Activated gamma-delta T cell (primary cell): ENCODE results near the gene VAMP4.
"Not testable (repeated sequence)": the region's sequence is repeated elsewhere in the genome, so short reads cannot be mapped to it uniquely, and the experiment has no call there.

ENCODE experiments used
- DNase-seq: peaks from one replicate; lab custom pipeline; 2025; lab: John Stamatoyannopoulos, UW

VAMP4 gene

GRCh38 chr1:171695772-171696171, 46.1 kb downstream of the VAMP4 start:
- not testable (repeated sequence) for DNase-seq

- DNase-seq = not testable (repeated sequence)
Measured at GRCh38 chr1:171693541-171693940, 48.3 kb downstream of the VAMP4 start.

- no peak for DNase-seq
Measured at GRCh38 chr1:171683870-171684269, 58.0 kb downstream of the VAMP4 start.

GRCh38 chr1:171680339-171680738, 61.5 kb downstream of the VAMP4 start:
- no peak for DNase-seq

GRCh38 chr1:171676823-171677222, 65.0 kb downstream of the VAMP4 start:
- no peak for DNase-seq

GRCh38 chr1:171674431-171675405, 67.1 kb downstream of the VAMP4 start:
- DNase-seq = no peak

- no peak for DNase-seq
Measured at GRCh38 chr1:171670739-171671138, 71.1 kb downstream of the VAMP4 start.

- DNase-seq = no peak
Measured at GRCh38 chr1:171668372-171668771, 73.5 kb downstream of the VAMP4 start.

GRCh38 chr1:171666114-171666769, 75.6 kb downstream of the VAMP4 start:
- DNase-seq = no peak

- DNase-seq = no peak
Measured at GRCh38 chr1:171664976-171665375, 76.9 kb downstream of the VAMP4 start.

GRCh38 chr1:171663854-171664575, 77.8 kb downstream of the VAMP4 start:
- DNase-seq = no peak

GRCh38 chr1:171663036-171663853, 78.6 kb downstream of the VAMP4 start:
- DNase-seq = no peak

- no peak for DNase-seq
Measured at GRCh38 chr1:171661076-171661650, 80.7 kb downstream of the VAMP4 start.

- not testable (repeated sequence) for DNase-seq
Measured at GRCh38 chr1:171656206-171656605, 85.7 kb downstream of the VAMP4 start.

- DNase-seq = no peak
Measured at GRCh38 chr1:171655746-171656116, 86.1 kb downstream of the VAMP4 start.

- no peak for DNase-seq
Measured at GRCh38 chr1:171654942-171655745, 86.7 kb downstream of the VAMP4 start.

GRCh38 chr1:171654201-171654941, 87.5 kb downstream of the VAMP4 start:
- no peak for DNase-seq

GRCh38 chr1:171653796-171654195, 88.1 kb downstream of the VAMP4 start:
- DNase-seq = no peak

- DNase-seq = no peak
Measured at GRCh38 chr1:171652234-171652822, 89.5 kb downstream of the VAMP4 start, which contains the start of gene MYOC. Gene MYOC, minus strand, starts transcription at chr1:171652688. Its CDS starts 77 bp downstream, at chr1:171652611.
